ENCODE measurements around the gene ATG5.

Gene ATG5

DNA sequence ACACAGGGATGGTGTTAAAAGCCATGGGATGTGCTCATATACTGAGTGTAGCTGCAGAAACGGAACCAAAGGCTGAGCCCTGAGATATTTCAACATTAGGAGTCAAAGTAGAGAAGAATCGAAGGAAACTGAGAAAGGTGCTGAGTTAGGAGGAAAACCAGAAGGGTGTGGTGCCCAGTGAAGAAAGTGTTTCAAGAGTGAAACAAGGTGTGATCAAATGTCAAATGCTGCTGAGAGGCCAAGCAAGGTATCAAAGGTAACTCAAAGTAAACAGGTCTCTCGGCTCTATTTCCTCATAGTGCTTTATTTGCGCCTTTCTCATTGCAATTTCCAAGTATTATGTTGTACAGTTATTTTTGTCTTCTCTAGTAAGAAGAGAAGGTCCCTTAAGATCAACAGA lies 145.4 kb downstream of the ATG5 start:
- DNase-seq (ENCODE audit: low spot score) = no peak

DNA sequence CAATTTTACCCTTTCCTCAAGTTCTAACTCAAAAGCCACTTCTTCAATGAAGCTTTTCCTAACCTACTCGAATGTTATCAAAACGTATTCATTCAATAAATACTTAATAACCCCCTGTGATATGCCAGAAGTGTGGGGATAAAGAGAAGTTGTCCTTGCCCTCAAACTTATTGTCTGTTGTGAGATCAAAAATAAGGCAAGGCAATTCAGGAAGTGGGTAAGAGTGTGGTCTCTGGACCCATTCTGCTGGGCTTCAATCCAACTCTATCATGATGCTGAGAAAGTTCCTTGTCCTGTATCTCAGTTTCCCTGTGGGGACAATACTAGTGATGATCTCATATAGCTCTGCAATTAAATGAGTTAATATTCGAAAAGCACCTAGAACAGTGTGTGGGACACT lies 146.7 kb downstream of the ATG5 start:
- DNase-seq (ENCODE audit: low spot score) = no peak

DNA sequence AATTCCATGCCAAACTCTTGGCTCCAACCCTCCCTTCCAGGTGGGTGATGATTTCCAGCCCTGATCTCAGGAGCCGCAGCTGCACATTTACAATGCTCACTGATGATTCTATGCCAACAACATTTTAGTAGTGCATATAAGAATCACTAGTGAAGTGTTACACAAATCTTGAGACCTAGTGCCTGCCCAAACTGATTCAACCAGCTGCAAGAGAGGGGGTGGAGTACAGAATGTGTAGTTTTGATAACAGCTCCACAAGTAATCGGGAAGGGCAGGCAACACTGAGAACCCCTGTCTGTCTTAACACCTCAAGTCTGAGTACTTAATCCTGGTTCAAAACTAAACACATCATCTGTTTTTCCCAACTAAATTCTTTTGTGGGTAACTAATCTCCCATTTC lies 147.8 kb downstream of the ATG5 start:
- no peak for DNase-seq (ENCODE audit: low spot score)

DNA sequence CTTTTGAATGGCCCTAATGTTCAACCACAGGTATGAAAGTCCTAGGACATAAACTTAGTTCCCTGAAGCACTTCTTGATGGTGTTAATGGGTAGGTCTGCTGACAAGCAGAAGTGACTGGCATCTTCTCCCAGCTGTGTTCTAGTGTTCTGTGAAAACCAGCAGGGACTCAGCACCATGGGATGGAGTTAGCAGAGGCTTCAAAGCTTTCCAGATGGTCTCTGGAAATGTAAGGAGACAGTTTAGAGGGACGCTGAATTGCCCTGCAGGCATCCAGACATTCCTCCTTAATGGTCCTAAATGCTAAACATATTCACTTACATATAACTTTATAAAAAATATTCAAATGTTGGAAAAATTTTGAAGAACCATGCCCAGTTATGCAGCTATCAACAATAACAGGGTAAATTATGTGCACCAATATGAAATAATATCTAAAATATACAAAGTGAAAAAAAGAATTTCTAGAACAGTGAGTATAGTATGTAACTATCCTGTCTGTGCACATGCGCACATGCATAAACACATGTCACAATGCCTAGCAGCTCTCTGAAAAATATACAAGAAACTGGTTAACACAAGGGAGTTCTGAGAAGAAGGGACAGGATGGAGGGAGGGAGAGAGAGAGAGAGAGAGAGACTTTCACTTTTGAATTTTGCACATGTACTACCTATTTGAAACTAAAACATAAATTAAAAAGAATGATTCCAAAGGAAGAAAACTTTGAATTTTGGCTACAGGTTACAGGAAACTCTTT lies 152.3 kb downstream of the ATG5 start:
- no peak for DNase-seq (ENCODE audit: low spot score)

DNA sequence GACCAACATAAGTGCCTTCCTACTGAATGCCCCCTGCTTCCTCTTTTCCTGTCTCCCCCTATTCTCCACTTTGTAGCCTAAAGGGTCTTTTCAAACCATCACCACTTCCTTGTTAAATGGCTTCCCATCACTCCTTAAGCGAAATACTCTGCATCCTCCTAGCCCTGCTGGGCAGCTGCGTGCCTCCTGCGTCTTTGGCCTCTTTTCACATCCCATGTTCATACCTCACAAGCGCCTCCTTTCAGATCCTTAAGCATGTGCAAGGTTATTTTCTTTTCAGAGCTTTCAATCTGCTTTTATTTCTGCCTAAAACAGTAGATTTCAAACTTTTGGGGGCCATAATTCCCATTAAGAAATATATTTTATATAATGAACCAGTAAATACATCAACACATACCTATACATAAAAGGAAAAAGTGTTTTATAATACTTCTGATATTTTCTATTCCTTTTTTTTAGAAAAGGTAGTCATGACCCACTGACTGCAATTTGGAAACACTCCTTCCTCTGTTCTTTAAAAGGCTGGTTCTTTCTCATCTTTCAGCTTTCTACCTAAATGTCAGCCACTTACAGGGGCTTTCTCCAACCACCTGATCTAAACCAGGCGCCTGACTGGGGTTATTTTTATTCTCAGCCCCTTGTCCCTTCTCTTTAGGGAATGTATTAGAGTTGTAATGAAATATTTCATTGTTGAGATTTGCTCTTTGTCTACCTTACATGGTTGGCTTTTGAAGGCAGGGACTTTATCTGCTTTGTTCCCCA lies 155.3 kb downstream of the ATG5 start:
- no peak for DNase-seq (ENCODE audit: low spot score)

DNA sequence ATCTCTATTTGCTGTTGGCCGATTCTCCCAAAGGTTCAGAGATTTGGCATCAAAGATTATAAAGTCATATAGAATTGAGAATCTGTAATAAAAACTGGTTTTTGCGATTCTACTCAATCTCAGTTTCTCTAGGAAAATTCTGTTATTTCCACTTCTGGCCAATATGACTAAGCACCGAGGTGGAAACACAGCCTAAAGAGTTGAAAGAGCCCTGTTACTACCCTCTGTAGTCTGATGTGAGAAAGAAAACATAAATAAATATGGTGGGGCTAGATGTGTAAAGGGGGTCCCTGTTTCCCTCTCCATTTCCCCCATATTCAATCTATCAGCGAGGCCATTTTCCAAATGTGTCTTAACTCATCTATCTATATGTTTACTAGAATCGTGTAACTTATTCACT lies 156.0 kb downstream of the ATG5 start:
- DNase-seq (ENCODE audit: low spot score) = no peak

DNA sequence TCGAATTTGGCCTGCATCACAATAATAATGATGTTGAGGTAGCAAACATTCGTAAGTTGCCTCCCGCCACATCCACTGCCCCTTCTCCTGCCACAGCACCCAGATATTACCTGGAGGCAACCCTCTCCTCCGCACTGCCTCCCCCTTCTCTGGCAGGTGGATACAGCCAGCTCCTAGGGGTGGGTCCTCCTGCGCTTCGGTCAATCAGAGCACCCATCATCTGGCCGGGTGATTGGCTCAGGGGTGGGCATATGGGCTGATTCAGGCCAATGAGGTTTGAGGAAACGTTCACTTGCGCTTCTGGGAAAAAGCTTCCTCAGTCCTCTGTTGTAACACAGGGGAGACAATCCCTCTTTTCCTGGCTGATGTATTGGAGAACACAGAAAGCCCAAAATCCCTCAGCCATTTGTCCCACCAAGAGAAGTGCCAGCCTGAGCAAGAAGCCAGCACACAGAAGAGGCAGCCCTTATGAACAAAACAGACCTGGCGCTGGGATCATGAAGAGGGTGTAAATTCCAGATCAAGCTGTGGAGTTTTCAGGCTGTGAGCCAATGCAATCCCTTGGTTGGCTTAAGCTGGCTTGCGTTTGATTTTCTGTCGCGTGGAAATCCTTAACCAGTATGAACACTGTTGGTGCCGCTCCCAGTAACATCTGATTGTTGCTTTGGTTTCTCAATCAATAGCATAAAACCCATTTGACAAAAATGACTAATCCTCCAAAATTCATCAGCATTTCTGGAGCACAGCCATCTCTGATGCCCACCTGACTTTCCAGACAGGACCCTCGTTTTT lies 157.3 kb downstream of the ATG5 start:
- no peak for DNase-seq (ENCODE audit: low spot score)

DNA sequence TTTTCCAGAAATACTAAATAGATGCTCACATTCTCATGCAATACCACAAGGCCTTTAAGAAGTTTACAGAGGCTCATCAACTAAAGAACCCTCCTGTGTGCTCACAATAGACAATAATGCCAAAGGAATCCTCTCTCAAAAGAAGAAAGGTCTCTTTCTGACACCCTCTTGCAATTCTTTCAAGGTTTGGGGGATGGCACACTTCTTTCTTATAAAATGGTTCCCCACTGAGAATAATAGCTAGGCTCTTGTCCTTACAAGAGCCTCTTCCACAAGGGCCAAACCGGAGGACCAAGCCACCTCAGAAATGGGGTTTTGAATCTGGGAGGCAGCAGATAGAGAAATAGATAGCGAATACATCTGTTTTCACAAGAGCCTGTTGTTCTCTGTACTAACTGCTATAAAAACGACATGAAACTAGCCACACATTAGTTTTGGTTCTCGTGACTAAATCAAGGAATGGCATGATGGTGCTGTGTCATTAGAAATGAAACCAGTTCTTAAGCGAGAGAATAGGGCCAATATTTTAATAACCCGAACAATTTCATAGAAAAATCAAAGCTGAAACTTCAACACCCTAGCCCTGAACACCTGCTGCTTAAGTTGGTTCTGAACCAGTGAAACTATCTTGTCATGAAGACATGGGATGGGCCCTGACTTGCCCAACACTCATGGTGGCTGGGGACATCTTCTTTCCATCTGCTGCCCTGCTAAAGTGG lies 158.3 kb downstream of the ATG5 start:
- DNase-seq (ENCODE audit: low spot score) = no peak

DNA sequence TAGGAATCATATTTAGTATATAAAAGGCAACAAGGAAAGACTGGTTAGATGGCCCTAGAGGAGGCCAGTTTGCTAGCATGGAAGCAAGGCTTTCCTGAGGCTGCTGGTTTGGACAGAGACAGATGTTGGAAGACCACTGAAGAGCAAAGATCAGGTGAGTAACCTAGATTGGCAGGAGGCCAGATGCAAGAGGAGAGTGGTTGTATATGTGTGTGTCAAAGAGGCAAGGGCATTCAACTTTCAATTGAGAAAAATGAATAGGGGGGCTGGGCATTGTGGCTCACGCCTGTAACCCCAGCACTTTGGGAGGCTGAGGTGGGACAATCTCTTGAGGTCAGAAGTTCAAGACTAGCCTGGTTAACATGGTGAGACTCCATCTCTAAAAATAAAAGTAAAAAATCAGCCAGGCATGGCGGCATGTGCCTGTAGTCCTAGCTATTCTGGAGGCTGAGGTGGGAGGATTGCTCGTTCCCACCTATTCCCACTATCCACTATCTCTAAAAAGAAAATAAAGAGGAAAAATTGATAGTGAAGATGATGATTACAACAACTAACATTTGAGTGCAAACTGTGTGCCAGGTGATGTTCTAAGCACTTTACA lies 159.6 kb downstream of the ATG5 start:
- no peak for DNase-seq (ENCODE audit: low spot score)

DNA sequence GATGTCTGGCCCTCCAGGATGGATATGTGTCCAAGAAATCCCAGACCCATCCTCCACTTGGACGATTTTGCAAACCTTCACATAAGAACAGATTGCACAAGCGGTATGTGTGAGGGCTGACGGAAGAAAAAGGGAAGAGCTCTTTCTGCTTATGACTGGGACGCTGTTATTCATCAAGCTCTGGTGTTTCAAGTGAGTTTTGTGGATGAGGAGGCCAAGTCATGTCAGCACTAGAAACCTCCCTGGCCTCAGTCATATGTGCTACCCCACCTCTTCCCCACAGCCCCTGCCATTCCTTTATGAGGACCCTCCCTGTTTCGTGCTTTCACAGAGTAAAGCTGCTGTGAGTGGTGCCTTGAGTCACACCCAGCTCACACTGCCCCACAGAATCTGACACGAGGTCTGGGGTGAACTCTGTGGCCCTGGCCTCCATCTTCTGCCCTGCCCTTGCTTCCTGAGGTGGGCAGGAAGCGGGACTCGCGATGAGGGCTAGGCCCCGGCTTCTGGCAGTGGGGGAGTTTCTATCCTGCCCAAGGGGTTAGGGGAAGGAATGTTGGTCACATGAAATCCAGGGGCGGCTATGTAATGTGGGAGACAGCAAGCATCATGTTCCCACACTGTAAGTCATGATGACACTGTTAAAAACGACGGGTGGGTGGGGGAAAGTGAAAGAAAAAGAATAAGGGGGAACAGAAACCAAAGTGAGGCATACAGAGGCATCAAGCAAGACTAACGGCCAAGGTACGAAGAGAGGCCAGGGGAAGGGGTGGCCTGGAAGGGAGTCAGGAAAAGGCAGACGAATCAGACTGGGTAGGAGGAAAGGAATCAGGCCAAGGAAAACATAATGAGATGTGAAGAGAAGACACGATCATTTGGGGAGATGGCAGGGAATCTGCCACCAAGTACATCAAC lies 161.3 kb downstream of the ATG5 start:
- no peak for DNase-seq (ENCODE audit: low spot score)

DNA sequence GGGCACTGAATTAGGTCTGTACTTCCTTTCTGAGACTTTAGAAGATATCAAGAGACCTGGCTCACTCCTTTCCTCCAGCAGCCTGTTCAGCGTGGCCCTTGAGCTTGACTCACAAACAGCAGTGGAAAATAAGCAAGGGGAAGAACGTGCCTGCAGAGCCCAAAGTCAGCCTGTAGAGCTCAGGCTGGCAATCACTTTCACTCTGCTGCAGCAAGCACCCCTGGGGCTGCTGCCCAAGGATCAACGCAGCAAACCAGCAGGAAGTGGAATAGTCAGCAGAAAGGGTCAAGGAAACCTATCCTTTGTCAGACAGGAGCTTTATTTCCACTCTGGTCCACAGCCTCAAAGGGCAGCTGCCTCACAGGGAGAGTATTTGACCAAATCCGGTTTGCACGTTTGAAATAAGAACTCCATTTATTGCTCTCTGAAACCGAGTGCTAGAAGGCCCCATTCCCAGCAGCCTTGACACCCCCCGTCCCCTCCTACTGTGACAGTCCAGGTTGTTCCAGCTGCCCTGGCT lies 162.1 kb downstream of the ATG5 start:
- no peak for DNase-seq (ENCODE audit: low spot score)

DNA sequence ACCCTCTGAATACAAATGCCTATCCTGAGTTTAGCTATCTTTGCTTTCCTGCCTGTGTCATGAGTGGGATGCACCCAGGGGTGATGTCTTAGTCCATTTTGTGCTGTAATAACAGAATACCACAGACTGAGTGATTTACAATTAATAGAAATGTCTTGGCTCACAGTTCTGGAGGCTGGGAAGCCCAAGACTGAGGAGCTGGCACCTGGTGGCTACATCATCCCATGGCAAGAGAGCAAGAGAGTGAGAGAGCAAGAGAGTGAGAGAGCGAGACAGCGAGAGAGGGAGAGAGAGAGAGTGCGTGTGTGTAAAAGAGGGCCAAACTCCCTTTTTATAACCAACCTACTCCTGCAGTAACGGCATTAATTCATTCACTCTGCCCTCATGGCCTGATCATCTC lies 162.6 kb downstream of the ATG5 start:
- no peak for DNase-seq (ENCODE audit: low spot score)

DNA sequence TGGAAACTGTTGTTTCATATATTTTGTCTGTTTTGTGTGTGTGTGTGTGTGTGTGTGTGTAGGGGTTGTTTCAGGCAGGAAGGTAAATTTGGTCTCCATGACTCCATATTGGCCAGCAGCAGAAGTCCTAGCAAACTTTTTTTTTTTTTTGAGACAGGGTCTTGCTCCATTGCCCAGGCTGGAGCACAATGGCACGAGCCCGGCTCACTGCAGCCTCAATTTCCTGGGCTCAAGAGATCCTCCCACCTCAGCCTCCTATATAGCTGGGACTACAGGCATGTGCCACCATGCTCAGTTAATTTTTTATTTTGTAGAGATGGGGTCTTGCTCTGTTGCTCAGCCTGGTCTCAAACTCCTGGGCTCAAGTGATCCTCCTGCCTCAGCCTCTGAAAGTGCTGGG lies 163.7 kb downstream of the ATG5 start:
- DNase-seq (ENCODE audit: low spot score) = no peak

DNA sequence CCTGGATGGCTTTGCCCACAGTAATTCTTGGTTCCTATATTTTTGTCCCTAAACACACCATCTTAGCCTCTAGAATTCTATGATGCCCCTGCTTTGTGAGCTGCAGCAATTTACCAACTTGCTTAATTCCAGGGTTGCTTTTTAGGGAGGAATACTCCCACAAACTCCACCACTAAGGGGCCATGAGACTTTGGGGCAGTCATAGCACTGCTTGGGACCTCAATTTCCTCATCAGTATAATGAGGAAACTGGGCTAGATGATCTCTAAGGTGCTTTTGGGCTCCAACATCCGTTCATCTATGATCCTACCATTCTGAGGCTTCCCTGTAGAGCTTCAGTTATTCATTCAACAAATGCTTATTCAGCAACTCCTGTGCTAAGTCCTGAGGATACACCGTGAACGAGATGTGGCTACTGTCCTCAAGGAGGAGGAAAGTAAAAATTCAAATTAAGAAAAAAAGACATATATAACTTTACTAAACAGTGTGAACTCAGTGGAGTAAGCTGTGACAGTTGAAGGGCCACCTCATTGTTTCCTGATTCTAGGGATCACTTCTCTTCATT lies 164.2 kb downstream of the ATG5 start:
- no peak for DNase-seq (ENCODE audit: low spot score)

DNA sequence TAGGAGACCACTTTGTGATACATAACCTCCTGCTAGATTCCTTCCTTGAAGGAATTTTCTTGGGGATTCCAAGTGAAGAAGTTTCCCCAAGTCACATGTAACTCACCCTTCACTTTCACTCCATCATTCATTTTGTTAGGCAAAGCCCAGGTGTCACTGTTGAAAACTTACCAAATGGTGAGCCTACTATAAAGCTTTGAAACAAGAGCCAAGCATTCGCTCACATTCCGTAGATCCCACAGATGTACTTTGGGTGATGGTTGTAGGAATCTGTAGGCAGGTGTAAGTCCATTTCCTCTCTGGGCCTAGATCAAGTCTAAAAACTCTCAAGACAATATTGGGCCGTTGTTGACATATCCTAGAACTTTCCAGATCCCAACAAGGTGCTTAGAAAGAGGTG lies 165.4 kb downstream of the ATG5 start:
- no peak for DNase-seq (ENCODE audit: low spot score)

DNA sequence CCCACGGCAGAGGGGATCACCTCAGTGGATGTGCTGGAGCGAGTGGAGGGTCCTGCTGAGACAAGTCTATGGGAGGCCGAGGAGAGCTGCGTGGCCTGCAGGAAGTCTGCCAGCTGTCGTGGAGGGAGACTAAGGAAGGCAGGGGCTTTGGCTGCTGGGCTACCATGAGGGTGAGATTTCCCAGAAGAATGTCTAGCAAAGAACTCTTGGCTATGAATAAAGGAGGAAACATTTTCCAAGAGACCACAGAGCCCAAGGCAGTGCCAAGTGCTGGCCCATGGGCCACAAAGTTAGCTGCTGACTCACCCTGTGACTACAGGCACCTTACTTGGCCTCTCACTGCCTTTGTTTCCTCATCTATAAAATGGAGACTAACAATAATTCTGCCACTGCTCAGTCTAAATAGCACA lies 166.0 kb downstream of the ATG5 start:
- DNase-seq (ENCODE audit: low spot score) = no peak

DNA sequence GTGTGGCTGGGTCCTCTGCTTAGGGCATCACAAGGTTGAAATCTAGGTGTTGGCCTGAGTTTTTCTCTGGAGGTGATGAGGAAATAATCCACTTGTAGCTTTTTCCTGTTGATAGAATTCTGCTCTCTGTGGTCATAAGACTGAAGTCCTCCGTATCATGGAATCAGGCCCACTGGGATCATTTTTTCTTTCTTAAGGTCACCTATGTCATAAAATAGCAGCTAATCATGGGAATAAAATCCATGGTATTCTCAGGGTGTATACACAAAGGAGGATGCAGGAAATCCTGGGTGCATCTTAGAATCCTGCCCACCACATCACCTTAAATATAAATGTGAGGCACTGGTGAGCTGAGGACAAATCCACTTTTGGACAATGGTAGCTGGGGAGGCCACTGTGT lies 166.7 kb downstream of the ATG5 start:
- DNase-seq (ENCODE audit: low spot score) = no peak

DNA sequence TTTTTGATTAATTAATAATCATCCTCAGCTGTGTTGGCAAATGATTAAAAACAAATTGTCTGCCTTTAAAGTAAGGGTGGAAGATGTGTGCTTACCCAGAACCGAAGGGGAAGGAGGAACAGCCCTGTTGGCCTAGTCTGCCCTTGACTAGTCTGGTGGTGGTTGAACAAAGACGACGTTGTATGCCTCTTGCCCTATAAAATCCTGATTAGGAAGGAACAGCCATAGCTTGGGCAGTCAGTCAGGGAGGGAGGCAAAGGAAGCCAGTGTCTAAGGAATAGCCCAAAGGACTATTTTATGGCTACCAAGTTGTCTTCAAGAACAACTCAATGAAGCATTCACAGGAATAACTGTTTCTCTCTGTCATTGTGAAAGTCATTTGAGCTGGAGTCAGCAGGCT lies 168.7 kb downstream of the ATG5 start:
- no peak for DNase-seq (ENCODE audit: low spot score)

DNA sequence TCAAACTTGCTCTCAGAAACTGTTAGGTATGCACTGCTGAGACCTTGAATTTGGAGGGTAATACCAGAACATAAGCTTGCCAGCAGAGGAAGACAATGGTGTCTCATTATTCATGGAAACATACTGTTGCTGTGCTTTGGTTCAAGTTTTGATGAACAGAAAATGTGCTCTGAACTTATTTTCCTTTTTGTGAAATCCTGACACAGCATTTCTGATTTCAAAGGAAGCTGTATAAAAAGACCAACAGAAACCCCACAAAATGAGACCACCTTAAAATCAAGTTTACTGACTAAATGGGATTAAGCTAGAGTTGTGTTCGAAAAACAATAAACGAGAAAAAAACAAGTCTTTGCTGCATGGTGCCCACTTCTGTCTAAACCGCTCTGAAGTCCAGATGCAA lies 169.1 kb downstream of the ATG5 start:
- no peak for DNase-seq (ENCODE audit: low spot score)

DNA sequence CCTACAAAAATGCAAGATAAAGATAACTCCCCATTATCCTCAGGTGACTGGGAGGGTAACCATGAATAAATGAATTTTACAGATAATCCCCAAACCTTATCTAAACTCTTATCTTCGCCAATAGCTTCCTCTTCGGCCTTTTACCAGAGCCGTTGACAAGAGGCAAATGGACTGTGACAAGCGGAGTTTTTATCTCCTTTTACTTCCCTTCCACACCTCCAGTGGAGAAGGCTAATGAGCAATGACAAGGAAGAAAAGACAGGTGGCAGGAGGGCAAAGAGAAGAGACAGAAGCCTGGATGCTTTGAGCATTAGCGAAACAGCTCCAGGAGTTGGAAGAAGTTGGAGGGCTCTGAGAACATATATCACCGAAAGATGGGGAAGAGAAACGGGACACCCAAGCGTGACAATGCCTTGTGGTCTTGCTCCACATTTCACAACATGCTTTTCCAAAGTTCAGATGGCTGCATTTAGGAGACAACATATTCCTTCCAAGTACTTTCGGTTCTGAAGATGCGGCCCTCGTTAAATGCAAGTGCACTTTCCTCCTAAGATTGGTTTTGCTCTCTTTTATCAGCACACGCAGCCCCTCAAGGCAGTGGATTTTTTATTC lies 170.2 kb downstream of the ATG5 start:
- no peak for DNase-seq (ENCODE audit: low spot score)
